GM21723 (cell line): Measurements from ENCODE around the gene SLC9A9.
"Not testable (repeated sequence)": the region's sequence is repeated elsewhere in the genome, so short reads cannot be mapped to it uniquely, and the experiment has no call there.

Source experiments
- ATAC-seq: cut with Tn5 transposase; IDR thresholded peaks from one replicate; pipeline ENCODE4 v1.9.1; 2021; ENCODE audit warnings: mild to moderate bottlenecking, moderate library complexity; ENCODE audit not compliant: unreplicated experiment

Gene SLC9A9

GRCh38 chr3:143525408-143525807 lies 322.9 kb downstream of the SLC9A9 start:
- no peak for ATAC-seq

GRCh38 chr3:143521803-143522202 lies 326.5 kb downstream of the SLC9A9 start:
- ATAC-seq = no peak

GRCh38 chr3:143517131-143517530 lies 331.1 kb downstream of the SLC9A9 start:
- not testable (repeated sequence) for ATAC-seq

- no peak for ATAC-seq
These were observed 333.4 kb downstream of the SLC9A9 start for GRCh38 chr3:143514874-143515273.

- ATAC-seq = no peak
These were observed 334.2 kb downstream of the SLC9A9 start for GRCh38 chr3:143514109-143514508.

GRCh38 chr3:143511174-143511879 lies 336.9 kb downstream of the SLC9A9 start:
- ATAC-seq = no peak

- ATAC-seq = no peak
These were observed 337.7 kb downstream of the SLC9A9 start for GRCh38 chr3:143510601-143511000.

GRCh38 chr3:143507735-143508580 lies 340.3 kb downstream of the SLC9A9 start:
- ATAC-seq = no peak

GRCh38 chr3:143506190-143506589 lies 342.1 kb downstream of the SLC9A9 start:
- no peak for ATAC-seq

- ATAC-seq = no peak
These were observed 344.9 kb downstream of the SLC9A9 start for GRCh38 chr3:143503325-143503885.

- no peak for ATAC-seq
These were observed 346.2 kb downstream of the SLC9A9 start for GRCh38 chr3:143502081-143502480.

GRCh38 chr3:143497382-143497781 lies 350.9 kb downstream of the SLC9A9 start:
- ATAC-seq = no peak

- ATAC-seq = no peak
These were observed 352.1 kb downstream of the SLC9A9 start for GRCh38 chr3:143496191-143496590.

GRCh38 chr3:143495527-143495926 lies 352.7 kb downstream of the SLC9A9 start:
- ATAC-seq = no peak

- no peak for ATAC-seq
These were observed 361.7 kb downstream of the SLC9A9 start for GRCh38 chr3:143486611-143487010.

GRCh38 chr3:143484846-143485512 lies 363.3 kb downstream of the SLC9A9 start:
- no peak for ATAC-seq

GRCh38 chr3:143483214-143483613 lies 365.1 kb downstream of the SLC9A9 start:
- ATAC-seq = no peak

GRCh38 chr3:143482106-143483088 lies 365.9 kb downstream of the SLC9A9 start:
- no peak for ATAC-seq

GRCh38 chr3:143480344-143480743 lies 367.9 kb downstream of the SLC9A9 start:
- no peak for ATAC-seq

- no peak for ATAC-seq
These were observed 368.5 kb downstream of the SLC9A9 start for GRCh38 chr3:143479727-143480126.
